ENCODE measurements around the gene TMX3.

Gene TMX3

DNA sequence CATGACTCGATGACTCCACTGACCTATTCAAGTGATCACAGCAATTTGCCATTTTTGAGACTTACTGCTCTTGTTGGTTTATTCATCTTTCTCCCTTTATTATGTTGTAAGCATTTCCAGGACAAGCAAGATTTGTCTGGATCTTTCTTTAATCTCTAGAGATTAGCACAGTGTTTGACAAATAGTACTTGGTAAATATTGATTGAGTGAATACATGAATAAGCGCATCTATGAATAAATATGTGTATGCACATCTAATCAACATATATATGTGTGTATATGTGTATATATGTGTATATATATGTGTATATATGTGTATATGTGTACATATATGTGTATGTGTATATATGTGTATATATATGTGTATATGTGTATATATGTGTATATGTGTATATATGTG is 7.3 kb downstream of the TMX3 start:
- FAIRE-seq: no peak

DNA sequence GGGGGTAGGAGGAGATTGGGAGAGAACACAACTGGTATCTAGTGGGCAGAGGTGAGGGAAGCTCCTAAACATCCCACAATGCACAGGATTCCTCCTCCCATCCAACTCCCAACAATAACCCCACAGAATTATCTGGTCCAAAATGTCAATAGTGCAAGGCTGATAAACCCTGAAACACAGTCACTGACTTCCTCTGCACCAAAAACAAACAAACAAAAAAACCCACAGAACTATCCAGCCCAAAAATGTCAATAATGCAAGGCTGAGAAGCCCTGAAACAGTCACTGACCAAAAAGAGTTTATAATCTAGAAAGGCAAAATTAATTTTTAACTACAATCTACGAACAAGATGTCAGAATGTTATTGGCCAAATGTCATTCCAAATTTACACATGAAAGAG is 9.8 kb downstream of the TMX3 start:
- no peak for FAIRE-seq

DNA sequence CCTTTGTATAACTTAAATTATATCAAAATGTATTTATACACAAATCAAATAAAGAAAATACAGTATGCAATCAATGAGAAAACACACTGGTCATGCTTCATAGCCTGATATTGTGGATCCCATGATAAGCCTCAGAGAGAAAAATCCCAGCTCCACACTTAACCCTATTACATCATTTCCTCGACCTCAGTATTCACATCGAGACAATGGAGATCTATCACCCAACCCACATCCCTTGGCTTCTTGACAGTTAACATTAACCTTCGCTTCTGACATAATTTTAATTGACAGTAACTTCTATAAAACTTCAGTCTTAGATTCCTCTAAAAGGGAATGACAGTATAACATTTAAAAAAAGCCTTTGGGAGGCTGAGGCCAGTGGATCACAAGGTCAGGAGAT is 11.6 kb downstream of the TMX3 start:
- FAIRE-seq: no peak

DNA sequence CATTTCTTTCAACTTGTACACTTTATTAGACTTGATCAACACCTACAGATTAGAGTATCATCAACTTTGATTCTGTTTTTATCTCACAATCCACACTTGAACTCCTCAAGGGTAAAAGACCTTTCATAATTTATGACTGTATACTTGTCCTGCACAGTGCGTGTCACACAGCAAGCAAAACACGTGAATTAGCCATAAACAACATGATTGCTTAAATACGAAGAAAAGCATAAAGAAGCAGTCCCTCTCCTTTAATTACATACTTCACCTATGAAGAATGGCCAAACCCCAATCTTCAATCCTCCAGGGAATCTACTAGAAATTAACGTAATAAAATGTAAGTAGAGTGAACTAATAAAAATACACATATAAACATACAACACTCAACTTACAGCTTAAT is 13.6 kb downstream of the TMX3 start:
- peak; percentile 33 for FAIRE-seq

DNA sequence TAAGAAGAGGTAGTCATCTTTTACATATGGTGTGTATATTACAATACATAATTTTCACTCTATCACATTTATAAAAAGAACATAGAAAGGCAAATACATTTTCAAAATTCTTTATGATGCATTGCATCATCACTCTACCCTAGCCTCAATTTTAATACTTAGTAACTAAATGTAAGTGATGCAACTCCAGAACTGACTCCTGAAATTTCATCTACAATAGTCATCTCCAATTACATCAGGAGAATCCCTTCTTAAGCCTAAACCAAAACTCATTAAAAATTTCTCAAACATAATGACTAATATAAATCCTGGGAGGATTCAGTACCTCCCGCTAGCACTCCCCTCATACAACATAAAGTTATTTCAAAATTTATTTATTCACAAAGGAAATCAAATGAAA is 15.9 kb downstream of the TMX3 start:
- no peak for FAIRE-seq

DNA sequence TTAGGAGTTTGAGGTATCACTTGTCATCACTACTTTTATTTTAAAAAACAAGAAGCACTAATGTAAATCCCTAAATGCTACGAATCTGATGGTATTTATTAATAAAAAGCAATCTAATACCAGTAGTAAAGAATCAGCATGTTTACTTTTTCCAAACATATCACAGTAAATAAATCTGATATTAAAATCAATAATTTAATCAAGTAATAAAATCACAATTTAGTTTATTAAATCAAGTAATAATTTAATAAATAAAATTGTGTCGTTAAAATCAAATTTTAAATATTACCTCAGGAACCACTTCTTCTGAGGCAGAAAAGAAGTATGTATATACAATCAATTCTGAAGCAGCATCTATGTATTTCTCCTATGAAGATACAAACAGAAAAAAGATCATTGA is 18.0 kb downstream of the TMX3 start:
- FAIRE-seq: peak; percentile 82

DNA sequence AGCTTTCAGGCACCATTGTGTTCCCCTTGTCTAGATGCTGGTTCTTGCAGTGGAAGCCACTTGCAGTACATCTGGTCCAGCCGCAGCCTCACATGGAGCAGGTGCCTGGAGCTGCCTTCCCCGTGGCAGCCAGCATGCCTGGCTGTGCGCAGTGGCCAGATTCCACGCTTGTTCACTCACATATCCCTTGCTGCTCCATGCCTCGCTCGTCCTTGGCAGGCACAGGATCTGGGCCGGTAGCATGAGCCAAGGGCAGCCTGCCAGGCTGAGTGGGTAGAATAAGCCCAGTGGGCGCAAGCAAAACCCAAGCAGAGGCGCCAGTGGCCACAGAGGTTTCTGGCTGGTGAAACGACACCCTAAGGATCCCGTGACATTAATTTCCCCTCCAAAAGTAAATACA is 20.6 kb downstream of the TMX3 start:
- no peak for FAIRE-seq

DNA sequence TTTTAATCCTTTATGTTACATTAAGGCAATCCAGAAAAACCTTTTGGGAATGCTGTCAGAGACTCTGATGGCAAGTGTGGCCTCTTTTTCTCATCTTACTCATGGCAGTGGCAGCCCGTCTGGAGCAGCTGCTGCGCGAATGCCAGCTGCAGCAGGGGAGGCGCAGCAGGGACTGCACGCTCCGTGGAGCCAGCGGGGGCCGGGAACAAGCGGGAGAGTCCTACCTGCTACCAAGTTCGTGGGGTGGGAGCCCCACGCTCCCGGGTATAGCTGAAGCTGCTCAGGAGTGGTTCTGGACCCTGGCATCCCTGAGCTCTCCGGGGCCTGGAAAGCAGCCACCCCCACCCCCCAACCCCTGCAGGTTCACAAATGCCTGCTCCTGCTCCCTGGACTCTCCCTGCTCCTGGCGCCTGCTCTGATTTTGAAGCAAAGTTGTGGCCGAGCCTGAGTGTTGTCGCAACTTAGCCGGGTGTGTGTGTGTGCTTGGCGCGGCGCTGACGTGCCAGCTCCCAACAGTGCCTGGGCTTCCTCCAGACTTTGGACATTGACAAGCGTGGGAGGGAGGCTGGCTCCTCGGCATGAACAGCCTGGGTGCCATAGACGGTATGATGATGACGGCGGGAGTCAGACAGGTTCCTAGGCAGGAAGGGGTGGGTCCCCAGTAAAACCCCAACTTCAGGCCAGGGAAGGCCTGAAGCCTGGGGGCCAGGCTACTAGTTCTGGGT is 21.7 kb downstream of the TMX3 start:
- FAIRE-seq: no peak

DNA sequence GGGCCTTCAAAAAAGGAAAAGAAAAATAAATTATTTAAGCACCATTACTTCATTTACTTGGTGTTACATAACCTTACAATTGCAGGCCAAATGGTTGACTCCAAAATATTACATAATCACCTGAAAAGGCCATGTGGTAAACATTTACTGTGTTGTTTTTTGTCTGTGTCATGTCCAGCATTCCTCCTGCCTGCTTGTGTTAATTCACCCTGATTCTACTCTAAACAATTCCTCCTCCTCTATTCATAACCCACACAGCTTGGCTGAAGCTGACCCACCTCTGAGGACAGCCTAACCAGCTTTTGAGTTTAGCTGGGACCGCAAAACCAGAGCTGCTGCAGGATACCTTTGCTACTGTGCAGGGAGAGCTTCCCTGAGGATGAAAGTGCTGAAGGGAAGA is 35.4 kb downstream of the TMX3 start:
- FAIRE-seq: no peak

DNA sequence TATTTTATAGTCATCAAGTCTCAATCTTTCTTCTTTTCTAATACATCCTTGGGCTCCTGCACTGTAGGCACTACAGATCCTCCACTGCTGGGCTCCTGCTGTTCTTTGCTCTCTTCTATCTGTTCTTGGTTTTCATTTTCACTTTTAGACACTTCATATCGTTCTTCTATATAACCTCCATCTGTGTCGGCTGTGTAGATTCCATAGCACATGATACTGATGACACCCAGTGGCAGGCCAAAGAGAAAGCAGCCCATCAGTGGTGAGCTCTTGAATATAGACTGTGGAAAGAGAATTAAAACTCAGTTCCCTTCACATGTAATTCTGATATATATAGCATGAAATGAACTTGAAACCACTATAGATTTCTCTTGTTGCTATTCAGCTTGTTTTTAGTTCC is 38.0 kb downstream of the TMX3 start:
- FAIRE-seq: no peak

DNA sequence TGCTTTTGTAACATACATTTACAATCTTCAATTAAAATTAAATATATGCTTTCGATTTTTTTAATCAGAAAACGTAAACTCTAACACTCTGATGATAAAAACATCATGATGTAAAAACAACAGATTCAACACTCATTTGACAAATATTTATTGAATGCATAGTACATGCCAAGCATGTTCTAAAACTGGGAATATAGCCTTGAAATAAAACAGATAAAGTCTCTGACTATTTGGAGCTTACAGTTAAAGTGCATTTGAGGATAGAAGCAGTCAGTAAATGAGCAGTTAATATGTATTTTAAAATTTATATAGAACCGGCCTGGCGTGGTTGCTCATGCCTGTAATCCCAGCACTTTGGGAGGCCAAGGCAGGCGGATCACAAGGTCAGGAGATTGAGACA is 47.8 kb downstream of the TMX3 start:
- FAIRE-seq: no peak

DNA sequence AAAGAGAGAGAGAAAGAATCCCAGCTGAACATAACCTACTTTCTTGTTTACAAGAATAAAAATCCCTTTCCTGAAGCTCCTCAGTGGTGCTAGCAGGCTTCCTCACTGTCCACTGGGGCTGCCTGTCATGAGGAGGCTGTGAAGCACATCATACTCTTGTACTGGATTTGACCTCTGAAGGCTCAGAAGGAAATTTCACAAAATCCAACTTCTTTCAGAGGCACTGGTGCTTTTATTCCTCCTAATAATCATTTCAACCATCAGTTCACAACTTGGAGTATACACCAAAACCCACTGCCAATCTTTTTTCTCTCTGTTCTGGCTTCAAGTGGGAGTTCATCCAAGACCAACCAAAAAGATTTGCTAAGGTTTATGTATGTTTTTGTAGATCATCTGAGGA is 48.5 kb downstream of the TMX3 start:
- FAIRE-seq: no peak

DNA sequence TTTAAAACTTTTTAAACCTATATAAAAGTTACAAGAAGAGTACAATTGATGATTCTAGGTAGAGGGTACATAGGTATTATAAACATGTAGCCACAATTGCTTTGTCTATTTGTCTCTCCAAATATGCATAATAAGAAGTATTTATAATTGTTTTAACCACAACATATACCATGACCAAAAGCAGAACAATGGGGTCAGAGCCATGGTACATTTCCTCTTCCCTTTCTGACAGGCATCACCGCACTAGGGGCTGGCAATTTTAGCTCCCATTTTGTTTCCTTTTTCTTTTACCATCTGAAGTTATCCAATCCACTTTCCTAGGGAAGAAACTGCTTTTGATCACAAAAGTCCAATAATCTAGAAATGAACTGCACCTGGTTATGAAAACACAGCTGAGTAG is 49.3 kb downstream of the TMX3 start:
- no peak for FAIRE-seq

DNA sequence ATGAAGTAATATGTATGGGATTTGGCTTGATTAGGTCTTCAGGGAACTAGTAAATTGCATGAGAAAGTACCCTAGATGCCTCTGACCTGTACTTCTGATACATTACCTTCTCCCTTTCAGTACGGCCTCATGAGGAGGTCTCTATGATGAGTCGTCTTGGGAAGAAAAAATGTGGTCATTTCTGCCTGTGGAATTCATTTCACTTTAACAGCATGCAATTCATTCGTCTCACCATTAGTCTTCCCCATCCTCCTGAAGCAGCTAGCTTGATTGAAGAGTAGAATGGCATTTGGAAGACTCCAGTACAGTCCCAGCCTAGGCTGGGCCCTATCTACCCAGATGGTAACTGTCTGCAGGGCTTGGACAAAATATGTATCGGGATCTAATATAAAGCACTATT is 52.2 kb downstream of the TMX3 start:
- FAIRE-seq: no peak

DNA sequence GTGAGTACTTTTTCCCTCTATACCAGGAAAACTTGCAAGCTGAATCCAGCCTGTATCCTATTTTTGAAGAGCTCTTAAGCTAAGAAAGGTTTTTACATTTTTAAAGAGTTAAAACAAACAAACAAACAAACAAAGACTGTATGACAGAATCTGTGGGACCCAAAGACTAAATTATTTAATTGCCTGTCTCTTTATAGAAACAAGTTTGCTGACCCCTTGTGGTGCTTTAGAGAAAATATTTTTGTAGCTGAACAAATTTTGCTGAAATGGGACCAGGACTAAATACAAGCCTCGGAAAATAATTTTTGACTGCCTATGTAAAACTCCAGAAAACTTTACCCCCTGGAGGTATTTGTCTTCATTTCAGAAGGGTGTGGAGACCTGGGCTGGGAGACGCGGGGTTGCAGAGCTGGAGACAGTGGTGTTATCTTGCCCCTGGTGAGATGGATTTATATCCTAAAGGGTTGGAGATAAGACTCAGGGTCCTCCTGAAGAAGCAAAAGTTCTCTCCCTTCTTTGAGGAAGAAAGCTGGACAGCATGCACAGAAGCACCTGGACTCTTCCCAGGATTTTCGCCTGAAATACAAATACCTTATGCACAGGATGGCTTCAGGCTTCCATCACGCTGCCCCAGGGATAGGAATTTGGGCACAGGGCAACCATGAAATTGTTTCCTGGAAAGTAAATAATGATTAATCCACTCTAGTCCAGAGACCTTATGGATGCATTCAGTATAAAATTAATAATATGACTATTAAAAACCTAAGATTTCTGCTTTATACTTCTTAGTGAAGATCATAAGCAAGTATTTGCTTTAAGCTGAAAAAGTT is 54.3 kb downstream of the TMX3 start:
- FAIRE-seq: peak; percentile 94

DNA sequence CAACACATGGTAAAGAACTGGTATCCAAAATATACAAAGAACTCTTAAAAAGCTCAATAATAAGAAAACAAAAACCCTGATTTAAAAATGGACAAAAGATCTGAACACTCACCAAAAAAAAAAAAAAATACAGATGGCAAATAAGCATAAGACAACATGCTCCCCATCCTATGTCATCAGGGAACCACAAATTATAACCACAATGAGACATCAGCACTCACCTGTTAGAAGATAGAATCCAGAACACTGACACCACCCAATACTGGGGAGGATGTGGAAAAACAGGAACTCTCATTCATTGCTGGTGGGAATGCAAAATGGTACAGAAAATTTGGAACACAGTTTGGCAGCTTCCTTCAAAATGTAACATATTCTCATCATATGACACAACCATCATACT is 66.7 kb downstream of the TMX3 start:
- FAIRE-seq: no peak

DNA sequence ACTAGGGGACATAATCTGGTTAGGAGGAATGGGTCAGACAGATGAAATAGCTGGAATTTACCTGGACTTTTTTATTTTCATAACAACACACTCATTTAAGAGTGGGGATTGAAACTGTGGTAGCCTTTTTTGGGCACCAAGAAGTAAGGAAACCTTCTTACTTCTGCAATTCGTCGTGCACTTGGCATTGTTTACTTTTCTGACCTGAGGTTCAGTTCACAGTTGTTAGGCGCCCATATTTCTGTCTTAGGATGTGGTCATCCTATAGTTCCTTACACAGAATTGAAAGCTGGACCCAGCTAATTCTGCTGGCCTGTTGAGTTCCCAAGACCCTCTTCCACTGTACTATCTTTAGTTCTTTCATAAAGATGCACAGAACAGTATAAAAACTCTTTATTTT is 72.9 kb downstream of the TMX3 start:
- no peak for FAIRE-seq

DNA sequence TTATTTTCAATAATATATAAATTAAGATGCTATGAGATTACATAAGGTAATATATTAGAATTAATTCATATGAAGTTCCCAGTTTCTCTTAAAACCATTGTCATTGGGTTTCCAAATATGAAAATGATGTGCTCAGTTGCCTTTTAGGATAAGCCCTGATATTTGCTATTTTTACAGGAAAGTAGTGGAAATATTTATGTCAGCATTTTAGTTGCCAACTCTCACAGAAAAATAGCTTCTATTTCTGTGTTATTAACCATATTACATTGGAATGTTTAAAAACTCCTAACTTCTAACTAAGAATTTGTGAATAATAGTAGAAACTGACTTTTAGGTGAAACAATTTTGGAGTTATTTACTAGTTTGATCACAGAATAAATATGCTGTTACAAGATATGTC is 74.0 kb downstream of the TMX3 start:
- FAIRE-seq: no peak

DNA sequence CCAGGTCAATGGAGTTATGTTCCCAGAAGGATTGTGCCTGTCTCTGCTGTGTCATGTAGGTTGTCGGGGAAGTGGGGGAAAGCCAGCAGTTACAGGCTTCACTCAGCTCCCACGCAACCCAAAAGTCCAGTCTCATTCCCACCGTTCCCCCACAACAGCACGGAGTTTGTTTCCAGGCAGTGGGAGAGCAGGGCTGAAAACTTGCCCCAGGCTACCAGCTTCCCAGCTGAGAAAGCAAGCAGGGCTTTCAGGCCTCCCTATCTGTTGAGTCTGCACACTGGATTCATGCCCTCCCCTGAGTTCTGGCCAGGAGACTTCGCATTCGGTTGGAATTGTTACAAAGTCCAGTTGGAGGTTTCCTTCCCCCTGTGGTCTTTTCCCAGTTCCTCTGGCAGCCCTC is 76.3 kb downstream of the TMX3 start:
- FAIRE-seq: no peak

DNA sequence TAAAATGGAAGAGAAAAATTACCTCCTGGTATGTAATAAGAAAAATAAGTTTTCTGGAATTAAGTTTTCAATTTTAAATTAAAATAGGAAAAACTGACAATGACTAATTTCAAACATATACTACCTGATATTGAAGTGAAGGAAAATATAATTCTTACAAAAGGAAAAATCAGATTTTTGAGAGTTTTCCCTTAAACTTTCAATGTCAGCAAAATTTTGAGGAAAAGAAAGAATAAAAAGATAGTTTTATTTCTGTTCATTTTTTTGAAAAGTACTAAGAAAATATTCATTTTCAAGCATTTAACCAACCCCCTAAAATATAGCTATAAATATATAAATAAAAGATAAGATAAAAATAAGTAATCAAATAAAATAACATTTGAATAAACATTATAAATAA is 87.1 kb downstream of the TMX3 start:
- peak; percentile 30 for FAIRE-seq
